Measurements from ENCODE around the gene IFTAP.

DNA sequence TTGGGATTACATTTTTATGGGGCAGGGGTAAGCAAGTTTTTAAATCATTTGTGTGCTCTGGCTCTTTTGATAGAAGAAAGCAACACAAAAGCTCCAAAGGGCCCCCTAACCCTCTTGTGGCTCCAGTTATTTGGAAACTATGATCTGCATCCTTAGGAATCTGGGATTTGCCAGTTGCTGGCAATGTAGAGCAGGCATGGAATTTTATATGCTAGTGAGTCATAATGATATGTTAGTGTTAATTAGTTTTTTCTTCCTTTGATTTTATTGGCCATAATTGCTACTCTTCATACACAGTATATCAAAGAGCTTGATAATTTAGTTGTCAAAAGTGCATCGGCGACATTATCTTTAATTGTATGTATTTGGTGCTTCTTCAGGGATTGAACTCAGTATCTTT, 16.4 kb upstream of the IFTAP start:
- TF ChIP-seq, protein P1, sequence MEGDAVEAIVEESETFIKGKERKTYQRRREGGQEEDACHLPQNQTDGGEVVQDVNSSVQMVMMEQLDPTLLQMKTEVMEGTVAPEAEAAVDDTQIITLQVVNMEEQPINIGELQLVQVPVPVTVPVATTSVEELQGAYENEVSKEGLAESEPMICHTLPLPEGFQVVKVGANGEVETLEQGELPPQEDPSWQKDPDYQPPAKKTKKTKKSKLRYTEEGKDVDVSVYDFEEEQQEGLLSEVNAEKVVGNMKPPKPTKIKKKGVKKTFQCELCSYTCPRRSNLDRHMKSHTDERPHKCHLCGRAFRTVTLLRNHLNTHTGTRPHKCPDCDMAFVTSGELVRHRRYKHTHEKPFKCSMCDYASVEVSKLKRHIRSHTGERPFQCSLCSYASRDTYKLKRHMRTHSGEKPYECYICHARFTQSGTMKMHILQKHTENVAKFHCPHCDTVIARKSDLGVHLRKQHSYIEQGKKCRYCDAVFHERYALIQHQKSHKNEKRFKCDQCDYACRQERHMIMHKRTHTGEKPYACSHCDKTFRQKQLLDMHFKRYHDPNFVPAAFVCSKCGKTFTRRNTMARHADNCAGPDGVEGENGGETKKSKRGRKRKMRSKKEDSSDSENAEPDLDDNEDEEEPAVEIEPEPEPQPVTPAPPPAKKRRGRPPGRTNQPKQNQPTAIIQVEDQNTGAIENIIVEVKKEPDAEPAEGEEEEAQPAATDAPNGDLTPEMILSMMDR (IDR thresholded peaks at IDR 0.05) = no peak
- TF ChIP-seq POLR2AphosphoS5 (IDR thresholded peaks at IDR 0.05) = no peak
